RWPE1 (cell line): ENCODE data around the gene BDKRB2.

Source experiments
- CTCF ChIA-PET: fragments of 350-600 bp; sonication (Branson Sonifier 250); formaldehyde crosslinking; extraction: SDS; loops from one replicate; lab custom pipeline; 2021; lab: Yijun Ruan, JAX
- POLR2A ChIA-PET: fragments of 400-600 bp; formaldehyde crosslinking; extraction: SDS; loops from one replicate; lab custom pipeline; 2020; ENCODE audit warnings: antibody characterized with exemption; ENCODE audit not compliant: low non-redundant PET; lab: Yijun Ruan, JAX
- DNase-seq: peaks from one replicate; pipeline ENCODE4 v3.0.0; 2012; ENCODE audit warnings: low spot score
- H3K27ac ChIP-seq: fragments of 450-650 bp; 2 replicates; pipeline ENCODE4 v1.5.1; 2017
- TF ChIP-seq, protein P1 (sequence below): fragments of 450-650 bp; conservative IDR thresholded peaks from 2 replicates; pipeline ENCODE4 v1.5.1; 2017; ENCODE audit warnings: low read depth, mild to moderate bottlenecking

Gene BDKRB2

GRCh38 chr14:96176275-96176674, 28.4 kb upstream of the BDKRB2 start:
- H3K27ac ChIP-seq, result peak overlapping the region; percentile 74
- ChIA-PET CTCF (interaction anchor here (0.7 kb wide), 1 partner anchor 94 kb away, joined by 3 read pairs; no protein-coding TSS in a partner anchor), POLR2A (no interaction called here)
- no peak for DNase-seq
- TF ChIP-seq, protein P1, sequence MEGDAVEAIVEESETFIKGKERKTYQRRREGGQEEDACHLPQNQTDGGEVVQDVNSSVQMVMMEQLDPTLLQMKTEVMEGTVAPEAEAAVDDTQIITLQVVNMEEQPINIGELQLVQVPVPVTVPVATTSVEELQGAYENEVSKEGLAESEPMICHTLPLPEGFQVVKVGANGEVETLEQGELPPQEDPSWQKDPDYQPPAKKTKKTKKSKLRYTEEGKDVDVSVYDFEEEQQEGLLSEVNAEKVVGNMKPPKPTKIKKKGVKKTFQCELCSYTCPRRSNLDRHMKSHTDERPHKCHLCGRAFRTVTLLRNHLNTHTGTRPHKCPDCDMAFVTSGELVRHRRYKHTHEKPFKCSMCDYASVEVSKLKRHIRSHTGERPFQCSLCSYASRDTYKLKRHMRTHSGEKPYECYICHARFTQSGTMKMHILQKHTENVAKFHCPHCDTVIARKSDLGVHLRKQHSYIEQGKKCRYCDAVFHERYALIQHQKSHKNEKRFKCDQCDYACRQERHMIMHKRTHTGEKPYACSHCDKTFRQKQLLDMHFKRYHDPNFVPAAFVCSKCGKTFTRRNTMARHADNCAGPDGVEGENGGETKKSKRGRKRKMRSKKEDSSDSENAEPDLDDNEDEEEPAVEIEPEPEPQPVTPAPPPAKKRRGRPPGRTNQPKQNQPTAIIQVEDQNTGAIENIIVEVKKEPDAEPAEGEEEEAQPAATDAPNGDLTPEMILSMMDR, result no peak

DNA sequence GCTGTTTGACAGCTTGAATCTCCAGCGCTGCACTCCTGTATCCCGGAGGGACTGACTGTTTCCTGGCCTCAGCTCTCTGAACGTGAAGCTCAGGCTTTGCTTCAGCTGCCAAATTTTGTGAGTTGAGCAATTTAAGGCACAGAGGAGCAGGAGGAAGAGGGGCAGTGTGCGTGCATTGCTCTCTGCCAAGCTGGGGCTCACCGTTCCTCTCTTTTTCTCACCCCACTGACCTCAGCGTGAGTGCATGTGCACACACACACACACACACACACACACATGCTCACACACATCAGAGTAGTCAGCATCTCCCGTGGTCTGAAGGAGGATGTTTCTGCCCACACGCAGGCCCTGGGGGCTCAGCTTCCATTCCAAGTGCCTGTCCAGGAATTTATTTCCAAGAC, 27.8 kb upstream of the BDKRB2 start:
- H3K27ac ChIP-seq, result peak overlapping the region; percentile 74
- DNase-seq, result no peak
- CTCF ChIA-PET, result interaction anchor here (0.6 to 0.7 kb wide), 2 partner anchors 94 to 444 kb away, joined by 3 read pairs; no protein-coding TSS in a partner anchor
- POLR2A ChIA-PET, result no interaction called here
- TF ChIP-seq, protein P1, result no peak

DNA sequence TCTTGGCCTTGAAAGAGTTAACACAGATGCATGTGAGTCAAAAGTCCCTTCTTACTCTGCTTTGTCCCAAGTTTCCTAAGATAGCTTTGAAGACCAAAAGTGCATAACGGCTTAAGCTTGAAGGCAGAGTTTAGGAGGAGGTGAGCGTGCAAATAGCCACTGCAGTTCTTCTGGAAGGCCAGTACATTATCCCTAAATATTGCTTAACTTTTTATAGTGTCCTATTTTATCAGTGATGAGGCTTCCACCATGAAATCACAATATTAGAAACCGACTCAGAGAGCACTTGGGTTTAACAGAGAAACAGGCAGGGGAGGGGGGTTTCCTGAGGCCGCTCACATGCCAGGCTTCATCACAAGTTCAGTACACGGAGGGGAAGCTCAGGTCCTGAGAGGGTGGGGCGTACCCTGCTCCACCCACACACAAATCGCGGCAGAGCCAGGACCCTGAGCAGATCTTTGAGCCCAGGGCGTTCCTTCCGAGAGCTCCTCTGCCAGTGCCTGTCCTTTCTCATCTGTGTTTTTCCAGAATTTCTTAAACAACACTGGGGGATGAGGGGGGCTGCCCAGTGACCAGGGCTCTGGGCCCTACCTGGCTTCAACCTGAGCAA, 26.8 kb upstream of the BDKRB2 start:
- TF ChIP-seq, protein P1, result no peak
- CTCF ChIA-PET, result interaction anchor here (0.6 kb wide), 1 partner anchor 1447 kb away, joined by 4 read pairs; no protein-coding TSS in a partner anchor
- no peak for DNase-seq
- POLR2A ChIA-PET, result no interaction called here
- H3K27ac ChIP-seq, result peak overlapping the region; percentile 64

GRCh38 chr14:96178461-96179321, 25.9 kb upstream of the BDKRB2 start:
- peak overlapping the region; percentile 64 for H3K27ac ChIP-seq
- no peak for DNase-seq
- ChIA-PET POLR2A (no interaction called here), CTCF (interaction anchor here (0.5 to 0.6 kb wide), 3 partner anchors 26 to 1448 kb away, joined by 3 to 4 read pairs (median 4); partner anchors contain the start of gene BDKRB2)
- TF ChIP-seq, protein P1, result no peak

DNA sequence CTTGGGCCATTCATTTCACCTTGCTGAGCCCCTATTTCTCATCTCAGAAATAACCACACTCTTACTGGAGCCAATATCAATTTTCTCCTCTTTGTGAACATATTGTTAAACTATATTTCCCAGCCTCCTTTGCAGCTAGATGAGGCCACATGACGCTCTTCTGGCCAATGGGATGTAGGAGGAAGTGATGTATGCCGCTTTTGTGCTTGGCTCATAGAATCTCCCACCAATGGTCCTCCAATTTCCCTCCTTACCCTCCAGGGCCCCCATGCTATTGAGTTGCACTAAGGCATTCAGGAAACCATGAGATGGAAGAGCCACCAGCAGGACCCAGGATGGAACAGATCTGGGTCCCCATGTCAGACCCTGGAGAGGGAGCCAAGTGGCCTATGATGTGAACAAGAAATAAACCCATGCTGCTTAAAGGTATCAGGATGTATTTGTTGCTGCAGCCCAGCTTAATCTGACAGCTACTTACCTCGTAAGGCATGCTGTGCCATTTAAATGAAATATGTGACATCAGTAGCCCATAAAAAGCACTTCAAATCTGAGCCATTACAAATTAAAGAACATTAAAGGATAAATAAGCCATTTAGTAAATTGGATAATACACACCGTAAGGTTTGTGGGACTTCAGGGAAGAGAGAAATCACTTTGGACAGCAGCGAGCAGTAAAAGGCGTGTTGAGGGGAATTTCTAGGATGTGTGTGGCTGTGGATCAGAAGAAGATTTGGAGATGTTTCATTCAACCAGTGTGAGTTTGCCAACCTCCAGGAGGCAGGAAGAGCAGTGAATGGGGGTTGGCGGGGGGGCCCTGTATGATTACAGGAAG, 24.4 kb upstream of the BDKRB2 start:
- TF ChIP-seq, protein P1, result no peak
- no peak overlapping the region for H3K27ac ChIP-seq
- no peak for DNase-seq
- POLR2A ChIA-PET, result no interaction called here
- CTCF ChIA-PET, result interaction anchor here (0.7 kb wide), 1 partner anchor 11 kb away, joined by 3 read pairs; no protein-coding TSS in a partner anchor
